ENCODE measurements around the gene CLDN20.

GRCh38 chr6:155284775-155285174, 21.0 kb downstream of the CLDN20 start:
- TF ChIP-seq CTCF (conservative IDR thresholded peaks at IDR 0.05) (no peak), ZFX (IDR thresholded peaks at IDR 0.05) (no peak)
